GM21717 (cell line): ENCODE data around the gene APOBR.
"Not testable (repeated sequence)": the region's sequence is repeated elsewhere in the genome, so short reads cannot be mapped to it uniquely, and the experiment has no call there.

Source experiments
- ATAC-seq: cut with Tn5 transposase; IDR thresholded peaks from one replicate; pipeline ENCODE4 v1.9.1; 2021; ENCODE audit warnings: mild to moderate bottlenecking, moderate library complexity; ENCODE audit not compliant: unreplicated experiment

Gene APOBR, protein sequence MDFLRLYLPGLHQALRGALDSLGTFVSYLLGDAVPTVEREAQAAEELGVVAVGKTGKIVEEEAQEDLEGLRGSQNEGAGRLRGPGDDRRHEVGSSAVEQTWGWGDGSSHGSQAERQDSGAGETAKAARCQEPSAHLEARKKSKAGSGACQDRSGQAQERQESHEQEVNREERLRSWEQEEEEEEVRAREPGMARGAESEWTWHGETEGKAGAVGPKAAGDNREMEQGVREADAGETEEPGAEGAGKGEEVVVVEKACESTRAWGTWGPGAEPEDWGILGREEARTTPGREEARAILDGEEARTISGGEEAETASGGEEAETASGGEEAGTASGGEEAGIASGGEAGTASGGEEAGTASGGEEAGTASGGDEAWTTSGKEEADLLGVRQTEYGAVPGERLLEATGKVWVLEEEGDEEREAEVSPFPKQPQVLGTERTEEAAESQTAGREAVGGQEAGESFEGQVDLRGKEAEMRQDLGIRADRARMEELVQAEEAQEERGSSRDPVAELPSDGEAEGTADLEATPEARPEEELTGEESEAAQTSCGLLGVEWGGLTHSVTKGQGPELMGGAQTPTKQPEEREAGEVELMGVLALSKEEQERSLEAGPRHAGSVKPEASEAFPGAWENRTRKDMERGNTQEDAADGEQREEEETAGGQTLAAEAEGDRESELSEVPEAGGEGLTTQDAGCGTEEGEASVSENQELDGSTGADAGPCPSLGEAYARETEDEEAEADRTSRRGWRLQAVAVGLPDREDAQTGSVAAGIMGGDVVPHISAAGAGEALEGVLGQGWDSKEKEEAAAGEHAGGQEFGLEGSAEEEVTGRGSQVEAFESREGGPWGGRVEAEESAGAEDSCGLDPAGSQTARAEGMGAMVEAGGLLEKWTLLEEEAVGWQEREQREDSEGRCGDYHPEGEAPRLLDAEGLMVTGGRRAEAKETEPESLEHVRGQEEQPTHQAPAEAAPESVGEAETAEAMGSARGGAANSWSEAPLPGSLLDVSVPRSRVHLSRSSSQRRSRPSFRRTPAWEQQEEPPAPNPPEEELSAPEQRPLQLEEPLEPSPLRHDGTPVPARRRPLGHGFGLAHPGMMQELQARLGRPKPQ

GRCh38 chr16:28494121-28494851 lies at the start of gene APOBR:
TSS of gene APOBR (plus strand) at chr16:28494643. CDS start at chr16:28494682, 39 bp downstream.
- ATAC-seq: peak; percentile 41

- not testable (repeated sequence) for ATAC-seq
Observed at GRCh38 chr16:28446388-28446787, 48.1 kb upstream of the APOBR start.

DNA sequence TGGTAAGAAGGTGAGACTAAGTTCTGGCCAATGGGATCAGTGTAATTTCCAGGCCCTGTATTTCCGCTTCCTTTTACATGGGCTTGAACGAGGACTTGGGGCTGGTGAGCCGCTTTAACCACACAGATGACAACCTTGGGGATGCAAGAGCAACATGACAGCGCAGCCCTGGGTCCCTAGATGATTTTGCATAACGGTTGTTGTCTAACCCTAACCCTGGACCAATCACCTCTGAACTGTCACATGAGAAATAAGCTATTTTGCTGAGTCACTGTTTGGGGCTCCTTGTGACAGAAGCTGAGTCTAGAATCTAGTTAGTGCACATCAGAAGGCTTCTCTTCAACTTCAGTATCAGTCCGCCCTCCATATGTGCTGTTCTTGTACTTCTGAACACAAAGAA lies 47.4 kb upstream of the APOBR start:
- not testable (repeated sequence) for ATAC-seq

- no peak for ATAC-seq
Observed at GRCh38 chr16:28473714-28474265, 20.7 kb upstream of the APOBR start.

GRCh38 chr16:28475221-28475620 lies 19.2 kb upstream of the APOBR start:
- no peak for ATAC-seq

GRCh38 chr16:28477311-28477920 lies 17.0 kb upstream of the APOBR start:
- ATAC-seq: no peak

- ATAC-seq: no peak
Observed at GRCh38 chr16:28478506-28479180, 15.8 kb upstream of the APOBR start.

DNA sequence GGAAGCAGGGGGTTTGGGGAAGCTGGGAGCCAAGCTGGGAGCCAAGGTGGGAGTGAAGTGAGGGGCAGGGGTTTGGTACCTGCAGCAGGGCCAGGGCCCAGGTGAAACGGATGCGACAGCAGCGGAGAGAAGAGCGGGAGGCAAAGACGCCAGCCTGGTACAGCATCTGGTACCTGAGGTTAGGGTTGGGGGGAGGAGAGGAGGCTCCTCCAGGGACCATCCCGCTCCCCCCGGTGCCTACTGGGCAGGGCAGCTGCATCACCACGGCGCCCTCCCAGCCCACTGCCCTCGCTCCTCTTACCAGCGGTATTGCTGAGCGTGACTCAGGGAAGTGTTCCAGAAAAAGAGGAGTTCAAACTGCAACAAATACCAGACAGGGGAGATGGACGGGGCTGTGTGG lies 12.4 kb upstream of the APOBR start:
- ATAC-seq: no peak

GRCh38 chr16:28483361-28483760 lies 11.1 kb upstream of the APOBR start:
- not testable (repeated sequence) for ATAC-seq

GRCh38 chr16:28486266-28486665 lies 8.2 kb upstream of the APOBR start:
- no peak for ATAC-seq

DNA sequence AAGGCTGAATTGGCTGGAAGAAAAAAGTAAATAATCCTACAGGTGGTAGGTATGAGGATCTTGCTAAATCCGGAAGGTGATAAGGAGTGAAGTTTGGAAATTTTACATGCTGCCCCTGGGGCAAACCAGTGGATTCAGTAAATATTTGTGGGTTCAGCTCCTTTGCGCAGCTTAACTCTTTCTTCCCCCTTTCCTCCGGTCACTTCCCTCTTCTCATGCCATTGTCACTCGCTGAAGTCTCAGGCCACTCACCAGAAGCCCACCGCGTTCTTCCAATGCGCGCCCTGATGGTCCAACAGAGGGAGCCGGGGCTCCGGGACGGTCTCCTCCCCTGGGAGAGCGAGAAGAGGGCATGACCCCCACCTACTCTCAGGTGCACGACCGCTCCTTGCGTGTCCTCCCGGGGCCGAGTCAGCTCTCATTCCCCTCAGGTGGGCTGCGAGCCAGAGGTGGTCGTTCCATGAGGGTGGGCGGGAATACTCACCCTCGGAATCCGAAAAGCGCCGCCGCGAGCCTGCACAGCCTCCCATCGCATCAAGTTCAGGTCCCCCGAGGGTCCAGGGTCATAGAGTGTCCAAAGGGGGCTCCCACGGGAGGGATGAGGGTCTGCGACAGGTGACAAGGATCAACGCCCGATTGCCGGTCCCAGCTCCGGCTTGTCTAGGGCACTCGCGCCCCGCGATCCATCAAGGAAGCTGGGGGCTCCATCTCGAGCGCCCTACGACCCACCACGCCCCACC lies 3.0 kb upstream of the APOBR start:
- ATAC-seq: peak; percentile 14

- peak; percentile 61 for ATAC-seq
Observed at GRCh38 chr16:28491970-28492474, 2.4 kb upstream of the APOBR start, which contains the start of gene CLN3. TSS of gene CLN3 (minus strand) at chr16:28492074. CDS start at chr16:28491759, 315 bp downstream.

GRCh38 chr16:28492511-28492910 lies 1.9 kb upstream of the APOBR start:
- ATAC-seq: no peak

DNA sequence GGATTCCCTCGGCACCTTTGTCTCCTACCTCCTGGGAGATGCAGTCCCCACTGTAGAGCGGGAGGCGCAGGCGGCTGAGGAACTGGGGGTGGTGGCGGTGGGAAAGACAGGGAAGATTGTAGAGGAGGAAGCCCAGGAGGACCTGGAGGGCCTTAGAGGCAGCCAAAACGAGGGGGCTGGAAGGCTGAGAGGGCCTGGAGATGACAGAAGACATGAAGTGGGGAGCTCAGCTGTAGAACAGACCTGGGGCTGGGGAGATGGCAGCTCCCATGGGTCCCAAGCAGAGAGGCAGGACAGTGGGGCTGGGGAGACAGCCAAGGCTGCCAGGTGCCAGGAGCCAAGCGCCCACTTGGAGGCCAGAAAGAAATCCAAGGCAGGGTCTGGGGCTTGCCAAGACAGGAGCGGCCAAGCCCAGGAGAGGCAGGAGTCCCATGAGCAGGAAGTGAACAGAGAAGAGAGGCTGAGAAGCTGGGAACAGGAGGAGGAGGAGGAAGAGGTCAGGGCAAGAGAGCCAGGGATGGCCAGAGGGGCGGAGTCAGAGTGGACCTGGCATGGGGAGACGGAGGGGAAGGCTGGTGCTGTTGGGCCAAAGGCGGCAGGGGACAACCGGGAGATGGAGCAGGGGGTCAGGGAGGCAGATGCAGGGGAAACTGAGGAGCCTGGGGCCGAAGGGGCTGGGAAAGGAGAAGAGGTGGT lies 803 bp downstream of the APOBR start:
- no peak for ATAC-seq

GRCh38 chr16:28495795-28496749 lies 1.6 kb downstream of the APOBR start:
- ATAC-seq: no peak

- no peak for ATAC-seq
Observed at GRCh38 chr16:28496844-28497243, 2.4 kb downstream of the APOBR start.

- no peak for ATAC-seq
Observed at GRCh38 chr16:28497386-28497785, 2.9 kb downstream of the APOBR start.
